HG02678 (cell line): Measurements from ENCODE around the gene PITPNM2.

Experiments used
- ATAC-seq: cut with Tn5 transposase; IDR thresholded peaks from one replicate; pipeline ENCODE4 v1.9.1; 2021; ENCODE audit warnings: mild to moderate bottlenecking, moderate library complexity; ENCODE audit not compliant: unreplicated experiment

Gene PITPNM2

DNA sequence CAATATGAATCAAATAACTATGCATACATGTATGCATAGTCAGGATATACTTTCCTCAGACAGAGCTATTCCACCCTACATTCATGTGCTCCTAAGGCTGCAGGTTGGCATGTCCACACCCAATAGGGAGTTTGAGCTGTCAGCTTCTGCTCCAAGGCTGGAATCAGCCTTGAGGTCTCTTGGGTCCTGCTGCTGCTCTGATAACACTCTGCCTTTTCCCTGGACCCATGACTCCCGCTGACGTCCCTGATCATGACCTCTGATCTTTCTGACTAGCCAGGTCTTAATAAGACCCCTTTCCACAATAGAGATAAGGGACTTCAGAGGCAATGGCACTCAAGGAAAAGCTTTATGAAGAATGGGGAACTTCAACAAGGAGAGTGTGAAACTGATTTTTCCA, 5.7 kb downstream of the PITPNM2 start:
- no peak for ATAC-seq

DNA sequence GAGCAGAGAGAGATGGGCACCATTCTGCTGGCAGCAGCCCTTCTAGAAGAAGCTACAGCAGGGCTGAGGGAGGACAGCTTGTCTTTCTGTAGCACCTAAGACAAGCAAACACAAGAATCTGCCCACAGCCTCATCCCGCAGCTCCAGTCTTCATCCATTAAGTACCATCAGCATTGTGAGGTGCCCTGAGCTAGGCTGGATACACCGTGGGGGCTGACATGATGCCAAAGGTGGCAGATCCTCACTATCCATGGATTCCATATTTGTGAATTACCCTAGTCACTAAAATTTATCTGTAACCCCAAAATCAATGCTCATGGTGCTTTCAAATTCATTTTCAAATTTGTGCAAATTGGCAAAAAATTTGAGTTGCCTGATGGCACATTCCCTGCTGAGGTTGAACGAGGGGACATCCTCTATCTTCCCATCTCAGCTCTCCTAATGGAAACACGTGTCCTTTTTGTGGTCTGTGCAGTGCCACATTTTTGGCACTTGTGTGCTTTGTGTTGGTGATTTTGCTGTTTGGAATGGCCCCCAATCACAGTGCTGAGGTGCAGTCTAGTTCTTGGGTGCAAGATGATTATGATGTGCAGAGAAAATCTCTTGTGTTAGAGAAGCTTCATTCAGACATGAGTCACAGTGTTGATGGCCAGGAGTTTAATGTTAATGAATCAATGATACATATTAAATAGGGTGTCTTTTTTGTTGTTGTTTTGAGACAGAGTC, 7.0 kb downstream of the PITPNM2 start:
- no peak for ATAC-seq

DNA sequence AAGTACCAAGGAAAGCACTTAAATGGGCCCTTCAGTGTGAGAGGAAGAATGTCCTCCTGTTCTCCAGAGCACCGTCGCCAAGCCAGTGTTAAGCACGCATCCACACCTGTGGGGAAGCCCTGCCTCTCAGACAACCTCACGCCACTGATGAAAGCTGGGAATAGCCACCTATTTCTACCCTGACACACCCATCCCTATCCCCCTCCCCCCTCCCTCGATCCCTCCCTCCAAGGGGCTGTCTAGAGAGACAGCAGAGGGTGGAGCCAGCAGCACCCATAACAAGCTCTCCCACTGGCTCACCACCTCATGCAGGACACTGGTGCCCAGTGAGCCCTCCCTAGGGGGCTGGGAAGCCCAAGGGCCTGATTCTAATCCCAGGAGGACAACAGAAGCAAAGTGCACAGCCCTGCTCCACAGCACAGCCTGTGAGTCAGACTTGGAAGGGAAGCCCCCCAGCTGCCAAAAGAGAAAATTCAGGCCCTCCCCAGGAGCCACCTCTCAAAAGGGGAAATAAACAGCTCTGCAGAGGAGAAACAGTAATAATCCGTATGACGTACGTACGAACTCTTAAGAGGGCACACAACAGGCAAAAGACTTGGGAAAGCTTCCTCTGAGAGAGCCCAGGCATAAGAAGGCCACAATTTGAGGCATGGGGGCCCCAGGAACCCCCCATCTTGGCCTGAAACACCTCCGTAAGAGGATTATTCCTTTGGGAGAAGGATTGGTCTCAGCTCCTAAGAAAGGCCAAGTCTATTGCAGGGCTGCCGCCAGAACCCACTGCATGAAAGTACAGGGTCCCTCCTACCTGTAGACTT, 7.8 kb downstream of the PITPNM2 start:
- ATAC-seq = no peak

DNA sequence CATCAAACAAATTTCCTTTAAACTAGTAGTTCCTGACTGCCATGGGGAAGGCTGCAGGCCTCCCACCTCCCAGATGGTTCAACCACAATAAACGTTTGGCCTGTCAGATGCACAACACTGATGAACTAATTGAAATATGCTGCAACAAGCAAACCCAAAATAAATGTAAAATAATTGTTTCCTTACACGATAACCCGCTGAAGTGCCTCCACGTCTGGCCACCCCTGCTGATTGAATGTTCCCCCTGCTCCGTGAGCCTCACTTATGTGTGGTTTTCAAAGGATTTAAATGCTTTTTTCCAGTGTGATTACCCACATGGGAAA, 8.4 kb downstream of the PITPNM2 start:
- ATAC-seq = no peak

DNA sequence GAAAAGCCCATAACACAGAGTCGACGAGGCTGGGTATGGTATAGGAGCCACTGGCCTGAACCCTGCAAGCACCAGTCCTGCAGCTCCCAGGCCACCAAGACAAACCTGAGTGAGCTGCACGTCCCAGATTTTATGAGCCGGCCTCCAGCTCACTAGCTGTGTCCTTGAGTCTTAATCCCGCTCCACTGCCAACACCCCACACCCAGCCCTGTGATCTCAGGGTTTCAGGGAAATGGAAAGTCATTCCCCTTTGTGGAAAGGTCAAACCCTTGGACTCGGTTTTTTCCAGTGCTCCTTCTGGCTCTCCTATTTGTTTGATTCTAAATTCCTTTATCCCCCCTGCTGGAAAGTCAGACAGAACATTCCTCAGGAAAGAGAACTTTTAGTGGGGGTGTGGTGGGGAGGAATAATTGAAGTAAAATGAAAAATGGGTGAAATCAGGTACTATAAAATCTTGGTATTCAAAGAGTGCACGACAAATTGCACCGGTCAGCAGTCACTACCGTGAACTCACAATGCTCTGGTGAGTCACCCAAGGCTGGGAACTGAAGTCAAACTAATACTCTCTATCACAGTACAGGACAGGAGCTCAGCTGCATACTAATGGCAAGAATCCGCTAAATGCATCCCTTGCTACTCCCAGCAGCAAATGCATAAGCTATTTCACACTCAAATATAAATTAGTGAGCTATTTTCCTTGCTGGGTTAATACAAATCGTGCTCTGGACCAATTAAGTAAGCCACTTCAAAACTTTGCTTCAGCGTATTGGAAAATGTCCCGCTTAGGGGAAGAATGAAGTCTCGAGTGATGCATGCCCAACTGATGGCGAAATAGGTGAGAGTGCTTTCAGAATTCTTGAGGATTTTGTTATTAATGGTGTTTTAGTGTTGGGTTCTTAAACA, 9.0 kb downstream of the PITPNM2 start:
- ATAC-seq = no peak

DNA sequence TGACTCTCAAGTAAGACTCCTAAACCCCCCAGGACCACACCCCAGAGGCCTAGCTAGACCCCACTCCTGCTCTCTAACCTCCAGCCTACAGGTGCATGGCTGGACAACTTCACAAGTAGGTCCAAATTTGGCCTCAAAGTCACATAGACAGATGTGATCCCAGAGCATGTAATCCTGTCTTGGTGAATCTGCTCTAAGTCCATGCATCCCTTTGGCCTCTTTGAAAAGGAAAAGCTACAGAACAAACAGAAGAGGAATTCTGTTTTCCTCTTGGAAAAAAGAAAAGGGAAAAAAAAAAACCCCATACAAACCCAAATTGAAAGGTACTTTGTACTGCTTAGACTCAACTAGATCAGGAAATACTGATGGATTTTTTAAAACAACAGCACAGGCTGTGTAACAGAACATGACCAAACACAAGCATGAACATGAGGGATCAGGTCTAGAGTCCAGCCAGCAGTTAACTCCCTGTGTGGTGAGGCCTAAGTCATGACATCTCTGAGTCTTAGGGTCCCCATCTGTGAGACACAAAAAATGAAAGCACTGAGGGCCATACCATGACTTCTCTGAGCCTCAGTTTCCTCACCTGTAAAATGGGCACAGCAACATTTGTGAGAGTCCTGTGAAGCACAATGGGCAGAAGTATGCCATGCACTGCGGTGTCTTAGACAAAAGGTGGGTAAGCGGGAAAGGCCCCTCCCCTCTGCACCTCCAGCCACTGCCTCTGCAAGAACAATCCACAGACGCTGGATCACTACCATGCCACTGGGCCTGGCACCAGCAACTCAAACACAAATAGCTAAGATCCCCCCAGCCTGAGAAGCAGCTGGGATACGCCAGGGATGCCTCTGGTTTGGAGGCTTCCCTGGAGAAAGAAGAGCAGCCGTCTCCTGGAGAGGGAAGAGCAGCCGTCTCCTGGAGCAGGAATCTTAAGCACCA, 9.9 kb downstream of the PITPNM2 start:
- no peak for ATAC-seq

DNA sequence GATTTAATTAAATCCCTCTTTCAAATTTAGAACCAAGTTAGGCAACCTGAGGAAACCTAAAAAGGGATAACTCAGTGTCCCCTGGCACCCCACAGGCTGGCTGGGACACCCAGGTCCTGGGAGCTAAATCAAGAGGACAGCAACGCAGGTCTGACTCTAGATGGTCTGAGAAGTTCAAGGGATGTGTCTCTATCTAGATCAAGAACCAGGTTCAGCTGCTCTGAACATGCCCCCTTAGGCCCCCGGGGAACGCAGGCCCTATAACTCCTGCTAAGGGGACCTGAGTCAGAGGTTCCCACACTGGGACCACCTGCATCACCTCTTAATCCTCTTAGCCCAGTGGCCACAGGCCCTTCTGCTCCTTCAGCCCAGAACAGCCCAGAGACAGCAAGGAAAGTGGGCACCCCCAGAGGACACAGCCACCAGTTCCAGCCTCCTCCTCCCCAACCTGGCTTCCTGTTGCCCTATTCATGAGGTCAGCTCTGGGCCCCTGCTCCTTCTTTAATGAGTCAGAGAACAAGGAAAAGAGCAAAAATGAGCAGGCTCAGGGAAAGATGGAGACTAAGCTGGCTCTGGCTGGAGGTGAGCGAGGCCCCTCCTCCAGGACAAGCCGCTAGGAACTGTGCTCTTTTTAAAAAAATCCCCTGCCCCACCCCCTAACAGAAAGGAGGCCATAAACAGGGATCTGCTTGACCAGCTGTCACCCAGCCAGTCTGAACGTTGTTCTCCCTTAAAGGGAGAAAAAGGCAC, 10.8 kb downstream of the PITPNM2 start:
- ATAC-seq = no peak

DNA sequence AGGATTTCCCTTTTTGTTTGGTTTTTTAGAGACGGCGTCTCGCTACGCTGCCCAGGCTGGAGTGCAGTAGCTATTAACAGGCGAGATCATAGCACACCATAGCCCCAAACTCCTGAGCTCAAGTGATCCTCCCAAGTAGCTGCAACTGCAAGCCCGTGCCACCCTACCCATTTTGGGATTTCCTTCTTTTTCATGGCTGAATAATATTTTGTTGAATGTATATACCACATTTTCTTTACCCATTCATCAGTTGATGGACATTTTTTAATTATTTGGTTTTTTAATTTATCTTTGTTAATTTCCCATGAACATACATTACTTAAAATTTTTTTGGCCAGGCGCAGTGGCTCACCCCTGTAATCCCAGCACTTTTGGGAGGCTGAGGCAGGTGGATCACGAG, 15.2 kb downstream of the PITPNM2 start:
- no peak for ATAC-seq

DNA sequence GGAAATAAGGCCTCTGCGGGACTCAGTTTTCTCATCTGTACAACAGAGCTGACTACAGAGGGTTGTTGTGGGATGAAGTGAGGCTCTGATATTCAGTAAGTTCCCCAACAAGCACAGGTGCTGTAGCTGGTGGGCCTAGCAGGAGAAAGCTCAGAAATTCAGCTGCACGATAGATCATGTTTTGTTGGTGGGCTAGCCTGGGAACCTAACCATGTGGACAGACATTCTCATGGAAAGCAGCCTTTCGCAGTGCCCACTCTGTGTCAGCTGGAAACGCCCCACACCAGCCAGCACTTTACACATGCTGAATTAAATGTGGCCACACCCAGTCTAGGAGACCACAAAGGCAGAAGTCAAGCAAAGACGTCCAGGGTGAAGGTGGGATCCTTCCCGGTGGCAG, 16.1 kb downstream of the PITPNM2 start:
- ATAC-seq = no peak

DNA sequence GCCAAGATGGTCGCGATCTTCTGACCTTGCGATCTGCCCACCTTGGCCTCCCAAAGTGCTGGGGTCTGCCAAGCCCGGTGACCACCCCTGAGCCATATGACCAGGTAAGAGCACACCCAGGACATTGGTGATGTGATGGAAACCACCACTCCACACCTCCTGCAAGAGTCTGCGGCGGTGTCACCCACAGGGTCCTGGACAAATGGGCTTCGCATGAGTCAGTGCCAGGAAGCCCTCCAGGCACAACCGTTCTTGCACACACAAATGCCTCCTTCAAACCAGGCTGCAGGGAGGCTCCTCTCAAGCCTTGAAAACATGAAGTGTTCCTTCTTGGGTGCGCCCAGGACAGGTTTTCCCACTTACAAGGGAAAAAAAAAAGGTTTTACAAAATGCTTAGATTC, 16.6 kb downstream of the PITPNM2 start:
- no peak for ATAC-seq

DNA sequence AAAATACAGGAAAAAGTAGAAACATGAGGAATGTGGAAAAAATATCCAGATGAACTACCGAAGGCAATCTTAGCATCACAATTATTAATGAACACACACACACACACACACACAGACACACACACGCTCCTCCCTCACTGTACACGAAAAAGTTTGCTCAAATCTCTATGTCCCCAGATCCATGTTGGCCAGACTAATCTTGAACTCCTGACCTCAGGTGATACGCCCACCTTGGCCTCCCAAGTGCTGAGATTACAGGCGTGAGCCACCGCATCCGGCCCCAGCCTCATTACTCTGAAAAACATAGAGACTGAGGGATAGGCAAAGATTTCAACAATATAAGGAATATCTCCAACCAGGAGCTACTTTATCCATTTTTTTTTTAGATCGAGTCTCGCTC, 17.2 kb downstream of the PITPNM2 start:
- no peak for ATAC-seq

DNA sequence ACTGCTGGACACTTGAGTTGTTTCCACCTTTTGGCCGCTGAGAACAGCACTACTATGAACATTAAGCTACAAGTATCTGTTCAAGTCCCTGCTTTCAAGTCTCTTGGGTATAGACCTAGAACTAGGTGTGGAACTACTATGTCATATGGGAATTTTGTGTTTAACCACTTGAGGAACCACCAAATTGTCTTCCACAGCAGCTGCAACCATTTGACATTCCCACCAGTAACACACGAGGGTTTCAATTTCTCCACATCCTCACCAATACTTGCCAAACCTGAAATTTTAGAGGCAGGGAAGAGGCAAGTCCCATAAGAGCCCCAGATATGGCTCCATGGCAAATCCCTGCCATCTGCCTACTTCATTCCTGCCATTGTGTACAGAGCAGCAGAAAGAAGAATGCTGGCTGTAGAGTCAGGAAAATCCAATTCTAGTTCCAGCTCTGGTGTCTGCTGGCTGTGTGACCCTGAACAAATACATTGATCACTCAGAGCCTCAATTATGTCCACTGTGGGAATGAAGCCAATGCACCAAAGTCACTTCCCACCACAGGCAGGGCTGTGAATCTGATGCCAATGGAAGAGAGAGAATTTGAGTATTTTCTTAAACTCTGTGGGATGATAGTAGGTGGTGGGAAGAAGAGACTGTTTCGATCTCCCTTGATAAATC, 17.8 kb downstream of the PITPNM2 start:
- ATAC-seq = no peak

DNA sequence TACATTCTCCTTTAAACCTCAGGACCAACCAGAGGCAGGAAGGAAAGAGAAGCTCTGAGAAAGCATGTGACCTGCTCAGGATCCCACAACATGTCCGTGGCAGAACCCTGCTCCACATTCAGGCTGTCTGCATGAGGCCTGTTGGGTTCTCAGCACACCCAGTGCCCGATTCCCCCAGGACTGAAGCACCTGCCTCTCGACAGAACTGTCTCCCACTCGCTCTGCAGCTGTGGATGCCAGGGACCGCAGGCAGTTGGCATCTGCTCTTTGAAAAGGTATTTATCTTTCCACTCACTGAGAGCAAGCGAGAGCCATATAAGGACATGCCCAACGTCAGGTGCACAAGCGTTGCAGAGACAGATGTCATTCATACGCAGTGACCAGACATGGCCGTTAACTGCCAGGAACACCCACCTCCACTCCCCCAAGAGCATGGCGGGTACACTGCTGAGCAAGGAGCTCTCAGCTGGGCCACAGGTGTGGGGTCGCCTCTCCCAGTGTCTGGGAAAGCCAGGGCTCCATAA, 18.9 kb downstream of the PITPNM2 start:
- ATAC-seq = no peak

DNA sequence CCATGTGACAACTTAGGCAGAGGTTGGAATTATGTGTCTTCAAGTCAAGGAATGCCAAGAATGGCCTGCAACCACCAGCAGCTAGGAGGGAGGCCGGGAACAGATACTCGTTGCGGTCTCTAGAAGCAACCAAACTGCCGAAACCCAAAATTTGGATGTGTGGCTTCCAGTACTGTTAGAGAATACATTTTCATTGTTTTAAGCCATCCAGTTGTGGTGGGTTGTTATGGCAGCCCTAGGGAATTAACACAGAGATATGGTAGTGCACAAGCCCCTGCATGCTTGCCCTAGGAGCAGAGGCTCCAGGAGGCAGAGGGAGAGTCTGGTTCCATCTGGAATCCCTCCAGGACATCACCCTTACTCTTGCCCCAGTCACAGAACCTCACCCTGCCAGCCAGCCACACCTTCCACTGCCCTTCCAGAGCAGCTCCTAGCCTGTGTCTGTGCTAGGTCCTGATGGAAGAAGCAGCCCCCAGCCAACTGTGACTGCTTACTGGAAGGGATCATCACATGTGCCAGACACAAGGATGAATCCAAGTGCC, 19.5 kb downstream of the PITPNM2 start:
- ATAC-seq = no peak

DNA sequence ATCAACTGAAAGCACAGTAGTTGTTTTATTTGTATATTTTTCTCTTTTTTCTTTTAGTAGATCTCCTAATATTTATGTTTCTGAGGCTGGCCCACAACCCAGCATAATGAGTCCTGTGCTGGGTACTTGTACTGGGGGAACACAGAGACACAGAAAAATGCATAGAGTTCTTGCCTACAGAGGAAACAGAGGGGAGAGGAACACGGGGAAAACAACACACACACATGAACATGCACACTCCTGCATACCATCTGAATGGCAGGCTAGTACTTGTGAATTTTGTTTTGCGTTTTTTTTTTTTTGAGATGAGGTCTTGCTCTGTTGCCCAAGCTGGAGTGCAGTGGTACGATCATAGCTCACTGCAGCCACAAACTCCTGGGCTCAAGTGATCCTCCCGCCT, 21.3 kb downstream of the PITPNM2 start:
- no peak for ATAC-seq

DNA sequence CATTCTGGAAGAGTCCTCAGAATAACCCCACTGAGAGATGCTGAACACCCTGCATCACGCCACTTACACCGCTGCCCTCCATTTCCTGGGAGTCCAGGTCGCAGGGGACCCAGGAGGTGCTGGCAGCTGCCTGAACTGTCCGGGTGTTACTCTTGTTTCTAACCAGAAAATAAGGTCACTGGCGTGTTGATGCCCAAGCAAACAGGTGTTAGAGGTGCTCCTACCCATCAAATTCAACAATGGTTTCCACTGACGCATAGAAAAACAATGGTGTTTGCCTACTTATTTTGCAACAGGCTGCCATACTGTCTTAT, 23.8 kb downstream of the PITPNM2 start:
- no peak for ATAC-seq

DNA sequence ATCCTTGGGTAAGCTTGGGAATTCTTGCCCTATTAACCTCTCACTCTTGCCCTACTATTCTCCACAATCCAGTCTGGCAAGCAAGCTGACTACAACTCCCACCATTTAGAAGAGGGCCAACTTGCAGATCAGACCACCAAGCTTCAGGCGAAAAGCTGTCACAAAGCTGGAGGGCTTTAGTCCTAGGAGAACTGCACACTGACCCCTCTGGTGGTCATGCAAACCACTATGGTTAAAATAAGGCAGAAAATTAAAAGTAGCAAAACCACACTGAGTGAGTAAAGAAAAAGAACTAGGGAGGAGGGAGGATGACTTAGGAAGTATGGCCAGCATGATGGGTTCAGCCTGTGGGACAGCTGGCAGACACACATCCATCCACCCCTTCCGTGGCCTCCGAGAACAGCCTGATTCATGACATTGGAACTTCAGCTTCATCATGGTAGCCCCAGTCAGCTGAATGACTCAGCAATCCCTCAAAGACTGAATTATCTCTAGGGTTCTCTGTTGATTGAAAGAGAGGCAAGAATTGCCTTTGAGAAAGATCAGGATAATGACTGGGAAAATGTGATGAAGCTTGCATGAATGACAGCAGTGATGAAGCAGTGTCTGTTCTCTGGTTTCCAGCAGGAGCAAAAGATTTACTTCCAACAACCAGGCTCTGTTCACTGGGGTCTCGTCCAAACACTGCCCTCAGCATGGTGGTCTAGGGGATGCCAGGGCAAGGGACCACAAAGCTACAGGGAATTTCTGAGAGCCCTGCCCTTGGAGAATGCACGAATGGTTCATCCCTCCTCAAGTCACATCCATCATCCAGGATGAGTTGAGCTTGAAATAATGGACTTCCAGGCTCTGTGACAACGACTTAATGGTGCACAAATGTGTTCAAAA, 24.4 kb downstream of the PITPNM2 start:
- ATAC-seq = no peak

DNA sequence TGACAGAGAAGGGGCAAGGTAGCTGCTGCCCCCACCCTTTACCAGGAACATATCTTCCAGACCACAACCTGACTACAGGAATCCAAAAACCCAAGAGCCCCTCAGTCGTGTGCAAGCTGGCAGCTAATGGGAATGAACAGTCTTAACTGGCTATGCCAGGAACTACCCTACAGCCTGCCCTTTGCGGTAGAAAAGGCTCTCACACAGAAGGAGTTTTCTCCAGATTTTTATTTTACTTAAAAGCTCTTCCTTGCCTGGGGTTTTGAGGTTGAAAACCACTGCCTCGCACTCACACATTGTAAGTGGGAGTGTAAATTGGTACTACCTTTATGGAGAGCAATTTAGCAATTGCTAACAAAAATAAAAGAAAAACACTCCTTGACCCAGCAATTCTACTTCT, 28.3 kb downstream of the PITPNM2 start:
- no peak for ATAC-seq
